ENCODE results near the gene ADGRV1. TPM values are rescaled to one million over a fixed set of nuclear protein-coding genes. Genes with fewer than 3 reads are reported as not detected.

Gene ADGRV1
- total and polyA plus RNA-seq, 9 of the 15 experiments (the other 6 are each of a cell fraction or from before 2014, with no cell fraction given) = 21.7 to 156 (median 58.2) TPM

GRCh38 chr5:90529194-90529938 lies 29.2 kb upstream of the ADGRV1 start, which contains the start of gene LYSMD3 (continued):
- no peak for TF ChIP-seq PRDM10 (IDR thresholded peaks at IDR 0.05; ENCODE audit: partially characterized antibody)
- no peak for TF ChIP-seq CEBPZ (IDR thresholded peaks at IDR 0.05; ENCODE audit: borderline replicate concordance, low read depth, low read length)
- TF ChIP-seq, protein P1, sequence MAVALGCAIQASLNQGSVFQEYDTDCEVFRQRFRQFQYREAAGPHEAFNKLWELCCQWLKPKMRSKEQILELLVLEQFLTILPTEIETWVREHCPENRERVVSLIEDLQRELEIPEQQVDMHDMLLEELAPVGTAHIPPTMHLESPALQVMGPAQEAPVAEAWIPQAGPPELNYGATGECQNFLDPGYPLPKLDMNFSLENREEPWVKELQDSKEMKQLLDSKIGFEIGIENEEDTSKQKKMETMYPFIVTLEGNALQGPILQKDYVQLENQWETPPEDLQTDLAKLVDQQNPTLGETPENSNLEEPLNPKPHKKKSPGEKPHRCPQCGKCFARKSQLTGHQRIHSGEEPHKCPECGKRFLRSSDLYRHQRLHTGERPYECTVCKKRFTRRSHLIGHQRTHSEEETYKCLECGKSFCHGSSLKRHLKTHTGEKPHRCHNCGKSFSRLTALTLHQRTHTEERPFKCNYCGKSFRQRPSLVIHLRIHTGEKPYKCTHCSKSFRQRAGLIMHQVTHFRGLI (CRISPR knock-in tag; IDR thresholded peaks at IDR 0.05) = no peak
- peak; percentile 94 for TF ChIP-seq HNRNPLL (IDR thresholded peaks at IDR 0.05; ENCODE audit: low read depth, low read length, poor library complexity, severe bottlenecking)
- TF ChIP-seq NFRKB (IDR thresholded peaks at IDR 0.05; ENCODE audit: low read depth) = peak; percentile 47; the same call in 1 of the 2 replicates
- no peak for TF ChIP-seq ZNF589 (CRISPR knock-in tag; IDR thresholded peaks at IDR 0.05; ENCODE audit: low read depth)
- TF ChIP-seq ADNP (tag; IDR thresholded peaks at IDR 0.05) = no peak
- no peak for TF ChIP-seq ZNF143 (CRISPR knock-in tag; IDR thresholded peaks at IDR 0.05)
- TF ChIP-seq SPI1 (IDR thresholded peaks at IDR 0.05; ENCODE audit: borderline replicate concordance, low read depth, low read length) = no peak
- no peak for TF ChIP-seq CHCHD3 (CRISPR knock-in tag; IDR thresholded peaks at IDR 0.05)
- no peak for TF ChIP-seq POU5F1 (IDR thresholded peaks at IDR 0.05; ENCODE audit: borderline replicate concordance, low read depth, low read length, partially characterized antibody)
- TF ChIP-seq PHTF2 (CRISPR knock-in tag; IDR thresholded peaks at IDR 0.05) = no peak
- no peak for TF ChIP-seq FOXA1 (IDR thresholded peaks at IDR 0.05; ENCODE audit: borderline replicate concordance)
- TF ChIP-seq ZNF561 (CRISPR knock-in tag; conservative IDR thresholded peaks at IDR 0.05) = no peak
- TF ChIP-seq TOE1 (IDR thresholded peaks at IDR 0.05; ENCODE audit: borderline replicate concordance) = no peak; the same call in 1 of the 2 replicates
- no peak; the same call in 1 of the 2 replicates for TF ChIP-seq TOE1 (CRISPR knock-in tag; IDR thresholded peaks at IDR 0.05; ENCODE audit: borderline replicate concordance, low read depth)
- no peak for TF ChIP-seq XRCC5 (IDR thresholded peaks at IDR 0.05; ENCODE audit: low read depth, low read length)
- 0 out of 2 replicates have a peak, but pooled peaks have one; percentile 9 for TF ChIP-seq TCF3 (CRISPR knock-in tag; IDR thresholded peaks at IDR 0.05)

Data from K562 (cell line).